GM21381 (cell line): ENCODE measurements around the gene GK.
"Not testable (repeated sequence)": the region's sequence is repeated elsewhere in the genome, so short reads cannot be mapped to it uniquely, and the experiment has no call there.

Source experiments
- ATAC-seq: cut with Tn5 transposase; IDR thresholded peaks from one replicate; pipeline ENCODE4 v1.9.1; 2021; ENCODE audit warnings: mild to moderate bottlenecking, moderate library complexity; ENCODE audit not compliant: unreplicated experiment

GK gene

GRCh38 chrX:30652527-30653414 is 452 bp upstream of the GK start:
- ATAC-seq, result peak; percentile 83

- not testable (repeated sequence) for ATAC-seq
Observed at GRCh38 chrX:30654386-30654785, 1.2 kb downstream of the GK start.

- no peak for ATAC-seq
Observed at GRCh38 chrX:30654989-30655607, 1.9 kb downstream of the GK start.

GRCh38 chrX:30655991-30656390 is 2.8 kb downstream of the GK start:
- ATAC-seq, result no peak

- no peak for ATAC-seq
Observed at GRCh38 chrX:30657196-30658161, 4.3 kb downstream of the GK start.

GRCh38 chrX:30659421-30659820 is 6.2 kb downstream of the GK start:
- ATAC-seq, result no peak

- ATAC-seq, result no peak
Observed at GRCh38 chrX:30661228-30661627, 8.0 kb downstream of the GK start.

- ATAC-seq, result no peak
Observed at GRCh38 chrX:30663322-30663721, 10.1 kb downstream of the GK start.

GRCh38 chrX:30665471-30665870 is 12.2 kb downstream of the GK start:
- no peak for ATAC-seq

- no peak for ATAC-seq
Observed at GRCh38 chrX:30666094-30666493, 12.9 kb downstream of the GK start.

GRCh38 chrX:30668581-30668980 is 15.4 kb downstream of the GK start:
- ATAC-seq, result no peak

GRCh38 chrX:30671189-30671588 is 18.0 kb downstream of the GK start:
- not testable (repeated sequence) for ATAC-seq

- ATAC-seq, result no peak
Observed at GRCh38 chrX:30673127-30673796, 20.0 kb downstream of the GK start.

- ATAC-seq, result no peak
Observed at GRCh38 chrX:30673884-30674598, 20.8 kb downstream of the GK start.

GRCh38 chrX:30674799-30675198 is 21.6 kb downstream of the GK start:
- ATAC-seq, result no peak

GRCh38 chrX:30679369-30679768 is 26.1 kb downstream of the GK start:
- no peak for ATAC-seq

- ATAC-seq, result no peak
Observed at GRCh38 chrX:30680618-30681017, 27.4 kb downstream of the GK start.

GRCh38 chrX:30688641-30689040 is 35.4 kb downstream of the GK start:
- ATAC-seq, result no peak

- no peak for ATAC-seq
Observed at GRCh38 chrX:30689116-30689515, 35.9 kb downstream of the GK start.

- ATAC-seq, result no peak
Observed at GRCh38 chrX:30690330-30690729, 37.1 kb downstream of the GK start.
